Muscle layer of duodenum (tissue), 2 donors: ENCODE measurements around the gene RASA1.

ENCODE experiments used
- H3K27ac ChIP-seq: one replicate; pipeline ENCODE4 v1.7.0; 2013; ENCODE audit warnings: mild to moderate bottlenecking, low read length
- H3K27me3 ChIP-seq: one replicate; pipeline ENCODE4 v1.7.0; 2013; ENCODE audit warnings: low read depth, mild to moderate bottlenecking, control low read depth, low read length
- H3K36me3 ChIP-seq, 2 donors: one replicate each; pipeline ENCODE4 v1.7.0; 2013; ENCODE audit warnings: low read length in 2 of 2, control low read depth in 1 of 2, mild to moderate bottlenecking in 1 of 2; ENCODE audit not compliant: insufficient read depth in 2 of 2, control insufficient read depth in 1 of 2
- H3K4me1 ChIP-seq, 2 donors: one replicate each; pipeline ENCODE4 v1.7.0; 2013; ENCODE audit warnings: low read length in 2 of 2, mild to moderate bottlenecking in 2 of 2, control low read depth in 1 of 2, moderate library complexity in 1 of 2; ENCODE audit not compliant: insufficient read depth in 2 of 2, control insufficient read depth in 1 of 2
- H3K4me3 ChIP-seq, 2 donors: one replicate each; pipeline ENCODE4 v1.7.0; 2013; ENCODE audit warnings: low read length in 2 of 2, low read depth in 1 of 2, mild to moderate bottlenecking in 1 of 2
- H3K9me3 ChIP-seq, 2 donors: one replicate each; pipeline ENCODE4 v1.7.0; 2013; ENCODE audit warnings: low read length in 2 of 2, control low read depth in 1 of 2, mild to moderate bottlenecking in 1 of 2; ENCODE audit not compliant: control insufficient read depth in 1 of 2
- donor health status: healthy.

The RASA1 gene

GRCh38 chr5:87404359-87404758, 136.7 kb downstream of the RASA1 start:
- Histone ChIP-seq H3K4me1 (no peaks in the 10 kb centered on the region), H3K27ac (no peak overlapping the region), H3K4me3 (no peak overlapping the region), H3K36me3 (peaks cover 61 to 71% of the 10 kb centered on the region in 2 donors), H3K9me3 (no peaks in the 10 kb centered on the region), H3K27me3 (no peaks in the 10 kb centered on the region)

- Histone ChIP-seq H3K27me3 (no peaks in the 10 kb centered on the region), H3K27ac (no peak overlapping the region), H3K4me1 (peaks cover 0 to 1% of the 10 kb centered on the region in 2 donors), H3K36me3 (peaks cover 62 to 72% of the 10 kb centered on the region in 2 donors), H3K4me3 (no peak overlapping the region), H3K9me3 (no peaks in the 10 kb centered on the region)
These were observed 137.9 kb downstream of the RASA1 start for GRCh38 chr5:87405472-87406155.

GRCh38 chr5:87408204-87408603, 140.5 kb downstream of the RASA1 start:
- Histone ChIP-seq H3K27ac (no peak overlapping the region), H3K9me3 (no peaks in the 10 kb centered on the region), H3K36me3 (peaks cover 54 to 55% of the 10 kb centered on the region in 2 donors), H3K27me3 (no peaks in the 10 kb centered on the region), H3K4me3 (no peak overlapping the region), H3K4me1 (peaks cover 6 to 11% of the 10 kb centered on the region in 2 donors)

GRCh38 chr5:87410931-87411330, 143.2 kb downstream of the RASA1 start:
- no peaks in the 10 kb centered on the region for H3K27me3 ChIP-seq
- H3K4me3 ChIP-seq, result peak overlapping the region in 1 of 2 donors; percentile 93
- peaks cover 30 to 34% of the 10 kb centered on the region in 2 donors for H3K36me3 ChIP-seq
- no peaks in the 10 kb centered on the region for H3K9me3 ChIP-seq
- H3K4me1 ChIP-seq, result peaks cover 6 to 11% of the 10 kb centered on the region in 2 donors
- peak overlapping the region; percentile 16 for H3K27ac ChIP-seq

- no peaks in the 10 kb centered on the region for H3K9me3 ChIP-seq
- H3K4me3 ChIP-seq, result peak overlapping the region; percentile 74 to 93
- H3K36me3 ChIP-seq, result peaks cover 25 to 28% of the 10 kb centered on the region in 2 donors
- H3K27me3 ChIP-seq, result no peaks in the 10 kb centered on the region
- peak overlapping the region; percentile 98 for H3K27ac ChIP-seq
- H3K4me1 ChIP-seq, result peaks cover 6 to 11% of the 10 kb centered on the region in 2 donors
These were observed 143.9 kb downstream of the RASA1 start for GRCh38 chr5:87411586-87411972.

- H3K4me1 ChIP-seq, result peaks cover 6 to 11% of the 10 kb centered on the region in 2 donors
- H3K4me3 ChIP-seq, result peak overlapping the region; percentile 74 to 93
- no peaks in the 10 kb centered on the region for H3K27me3 ChIP-seq
- H3K9me3 ChIP-seq, result no peaks in the 10 kb centered on the region
- H3K27ac ChIP-seq, result peak overlapping the region; percentile 98
- H3K36me3 ChIP-seq, result peaks cover 20 to 23% of the 10 kb centered on the region in 2 donors
These were observed 144.4 kb downstream of the RASA1 start for GRCh38 chr5:87411973-87412629.

GRCh38 chr5:87412630-87413342, 145.1 kb downstream of the RASA1 start, which contains the start of gene CCNH:
Gene CCNH, minus strand, starts transcription at chr5:87412930. Its CDS starts 136 bp downstream, at chr5:87412794.
- peaks cover 6 to 11% of the 10 kb centered on the region in 2 donors for H3K4me1 ChIP-seq
- peak within 1 kb of the TSS; percentile 98 for H3K27ac ChIP-seq
- H3K9me3 ChIP-seq, result no peaks in the 10 kb centered on the region
- H3K36me3 ChIP-seq, result peaks cover 13 to 16% of the 10 kb centered on the region in 2 donors
- H3K4me3 ChIP-seq, result peak within 1 kb of the TSS; percentile 74 to 93
- H3K27me3 ChIP-seq, result no peaks in the 10 kb centered on the region

- Histone ChIP-seq H3K4me3 (peak overlapping the region; percentile 74 to 93), H3K27ac (peak overlapping the region; percentile 98), H3K9me3 (no peaks in the 10 kb centered on the region), H3K4me1 (peaks cover 6 to 11% of the 10 kb centered on the region in 2 donors), H3K27me3 (no peaks in the 10 kb centered on the region), H3K36me3 (peaks cover 11 to 12% of the 10 kb centered on the region in 2 donors)
These were observed 145.6 kb downstream of the RASA1 start for GRCh38 chr5:87413343-87413645.

- Histone ChIP-seq H3K9me3 (no peaks in the 10 kb centered on the region), H3K4me1 (no peaks in the 10 kb centered on the region), H3K27ac (no peak overlapping the region), H3K27me3 (no peaks in the 10 kb centered on the region), H3K4me3 (no peak overlapping the region), H3K36me3 (no peaks in the 10 kb centered on the region)
These were observed 150.8 kb downstream of the RASA1 start for GRCh38 chr5:87418506-87418905.

- Histone ChIP-seq H3K9me3 (no peaks in the 10 kb centered on the region), H3K4me1 (no peaks in the 10 kb centered on the region), H3K27ac (no peak overlapping the region), H3K4me3 (no peak overlapping the region), H3K36me3 (no peaks in the 10 kb centered on the region), H3K27me3 (no peaks in the 10 kb centered on the region)
These were observed 153.6 kb downstream of the RASA1 start for GRCh38 chr5:87421307-87421706.

GRCh38 chr5:87423755-87424154, 156.1 kb downstream of the RASA1 start:
- Histone ChIP-seq H3K9me3 (no peaks in the 10 kb centered on the region), H3K4me1 (no peaks in the 10 kb centered on the region), H3K27ac (no peak overlapping the region), H3K4me3 (no peak overlapping the region), H3K36me3 (no peaks in the 10 kb centered on the region), H3K27me3 (no peaks in the 10 kb centered on the region)
